SK-N-SH (cell line): ENCODE results near the gene ATP2A3. TPM values are rescaled to one million over a fixed set of nuclear protein-coding genes. Genes with fewer than 3 reads are reported as not detected.

Experiments used
- CTCF ChIA-PET: fragments of 300-600, 350-600 bp; formaldehyde crosslinking; extraction: SDS; loops from one replicate; lab custom pipeline; 2021; lab: Yijun Ruan, JAX
- POLR2A ChIA-PET: fragments of 350-600 bp; sonication (Branson Sonifier 250); formaldehyde crosslinking; extraction: SDS; loops from one replicate; lab custom pipeline; 2020; ENCODE audit warnings: antibody characterized with exemption, inconsistent platforms; lab: Yijun Ruan, JAX
- DNase-seq: peaks from one replicate; pipeline ENCODE4 v3.0.0; 2012
- H2AFZ ChIP-seq: fragments of 200-600 bp; sonication (generic); 2 replicates; pipeline ENCODE4 v1.8.1; 2016; ENCODE audit warnings: antibody characterized with exemption, mild to moderate bottlenecking, low read depth
- H3F3A ChIP-seq: fragments of 200-600 bp; sonication (generic); replicated peaks from 2 replicates; pipeline ENCODE3; 2016; ENCODE audit warnings: antibody characterized with exemption, mild to moderate bottlenecking; ENCODE audit not compliant: insufficient read depth
- H3K27ac ChIP-seq, 2 experiments: fragments of 200-500 bp in 1 of 2; fragments of 200-600 bp in 1 of 2; sonication (Bioruptor generic) in 1 of 2; sonication (generic), shearing (Covaris generic) in 1 of 2; 2 replicates each; pipeline versions ENCODE4 v1.5.1 to v1.6.1; 2014 to 2016; ENCODE audit warnings: low read depth in 2 of 2, inconsistent platforms in 1 of 2, low read length in 1 of 2, mild to moderate bottlenecking in 1 of 2, mixed read lengths in 1 of 2
- H3K27me3 ChIP-seq: fragments of 200-600 bp; sonication (generic), shearing (Covaris generic); 2 replicates; pipeline ENCODE4 v1.6.1; 2016; ENCODE audit warnings: mixed run types; ENCODE audit not compliant: insufficient read depth
- H3K36me3 ChIP-seq, 2 experiments: fragments of 200-500 bp in 1 of 2; fragments of 200-600 bp in 1 of 2; sonication (Bioruptor generic) in 1 of 2; sonication (generic) in 1 of 2; replicated peaks in 1 of 2; 2 replicates each; pipeline versions ENCODE3 to v1.5.1; 2014 to 2016; ENCODE audit warnings: low read length in 1 of 2, mild to moderate bottlenecking in 1 of 2; ENCODE audit not compliant: insufficient read depth in 2 of 2, control insufficient read depth in 1 of 2
- H3K4me1 ChIP-seq, 2 experiments: fragments of 200-500 bp in 1 of 2; fragments of 200-600 bp in 1 of 2; sonication (Bioruptor generic) in 1 of 2; sonication (generic), shearing (Covaris generic) in 1 of 2; 2 replicates each; pipeline versions ENCODE4 v1.5.1 to v1.6.1; 2014 to 2016; ENCODE audit warnings: low read depth in 1 of 2, low read length in 1 of 2, mixed run types in 1 of 2; ENCODE audit not compliant: insufficient read depth in 2 of 2, control insufficient read depth in 1 of 2
- H3K4me2 ChIP-seq: fragments of 200-600 bp; sonication (generic), shearing (Covaris generic); 2 replicates; pipeline ENCODE4 v1.6.1; 2017; ENCODE audit warnings: mixed run types
- H3K4me3 ChIP-seq, 2 experiments: fragments of 200-500 bp in 1 of 2; fragments of 200-600 bp in 1 of 2; sonication (Bioruptor generic) in 1 of 2; sonication (generic), shearing (Covaris generic) in 1 of 2; 2 replicates each; pipeline versions ENCODE4 v1.5.1 to v1.8.1; 2014 to 2016; ENCODE audit warnings: low read depth in 2 of 2, inconsistent platforms in 1 of 2, low read length in 1 of 2, mild to moderate bottlenecking in 1 of 2, mixed read lengths in 1 of 2, moderate library complexity in 1 of 2
- H3K79me2 ChIP-seq: fragments of 200-600 bp; sonication (generic); 2 replicates; pipeline ENCODE4 v1.8.1; 2017; ENCODE audit warnings: mild to moderate bottlenecking; ENCODE audit not compliant: insufficient read depth
- H3K9ac ChIP-seq: fragments of 200-600 bp; sonication (generic); 2 replicates; pipeline ENCODE4 v1.6.1; 2017; ENCODE audit warnings: mixed run types
- H3K9me2 ChIP-seq: fragments of 200-600 bp; sonication (generic); 2 replicates; pipeline ENCODE4 v1.6.1; 2017; ENCODE audit warnings: mixed run types
- H3K9me3 ChIP-seq: fragments of 200-600 bp; sonication (generic); 2 replicates; pipeline ENCODE4 v1.6.1; 2017; ENCODE audit warnings: mixed run types, mild to moderate bottlenecking, moderate library complexity
- H4K20me1 ChIP-seq: fragments of 200-600 bp; sonication (generic); 2 replicates; pipeline ENCODE4 v1.6.1; 2017; ENCODE audit warnings: mild to moderate bottlenecking, mixed run types; ENCODE audit not compliant: insufficient read depth
- EP300 ChIP-seq, 2 experiments: IDR thresholded peaks; 2 replicates each; pipeline versions ENCODE4 v1.4.0 to v1.6.1; 2012; ENCODE audit warnings: borderline replicate concordance in 1 of 2, low read depth in 1 of 2, low read length in 1 of 2
- EZH2phosphoT487 ChIP-seq: fragments of 200-600 bp; sonication (generic); IDR thresholded peaks from 2 replicates; pipeline ENCODE4 v1.6.1; 2017; ENCODE audit warnings: low read depth, mixed run types, mild to moderate bottlenecking, antibody characterized with exemption, moderate library complexity, borderline replicate concordance
- FOSL2 ChIP-seq: IDR thresholded peaks from 2 replicates; pipeline ENCODE4 v1.4.0; 2012; ENCODE audit warnings: low read depth, mild to moderate bottlenecking, moderate library complexity, borderline replicate concordance
- FOXM1 ChIP-seq: IDR thresholded peaks from 2 replicates; pipeline ENCODE4 v1.4.0; 2012; ENCODE audit warnings: low read depth, mild to moderate bottlenecking
- GABPA ChIP-seq: IDR thresholded peaks from 2 replicates; pipeline ENCODE4 v1.4.0; 2012; ENCODE audit warnings: low read depth, mild to moderate bottlenecking
- GATA2 ChIP-seq: sonication (generic); formaldehyde crosslinking; IDR thresholded peaks from 2 replicates; pipeline ENCODE4 v1.5.0; 2020; ENCODE audit warnings: mild to moderate bottlenecking, missing genetic modification reagents
- IRF3 ChIP-seq: fragments of 150-350 bp; IDR thresholded peaks from 2 replicates; pipeline ENCODE4 v1.6.1; 2016; ENCODE audit warnings: mild to moderate bottlenecking, low read depth, low read length
- JUND ChIP-seq: IDR thresholded peaks from 2 replicates; pipeline ENCODE4 v1.4.0; 2012
- NFIC ChIP-seq: IDR thresholded peaks from 2 replicates; pipeline ENCODE4 v1.4.0; 2012; ENCODE audit warnings: borderline replicate concordance
- NRF1 ChIP-seq: IDR thresholded peaks from 2 replicates; pipeline ENCODE4 v1.6.1; 2012; ENCODE audit warnings: low read depth, mild to moderate bottlenecking, low read length
- RAD21 ChIP-seq: IDR thresholded peaks from 2 replicates; pipeline ENCODE4 v1.6.1; 2012; ENCODE audit warnings: mild to moderate bottlenecking, low read length
- REST ChIP-seq: IDR thresholded peaks from 2 replicates; pipeline ENCODE4 v1.6.1; 2012; ENCODE audit warnings: mild to moderate bottlenecking, low read depth, low read length, moderate library complexity
- RFX5 ChIP-seq: IDR thresholded peaks from 2 replicates; pipeline ENCODE4 v1.6.1; 2012; ENCODE audit warnings: mild to moderate bottlenecking, improper control_type of control experiment, low read length
- SIN3A ChIP-seq: IDR thresholded peaks from 2 replicates; pipeline ENCODE4 v1.6.1; 2012; ENCODE audit warnings: low read depth, mild to moderate bottlenecking, low read length, moderate library complexity, borderline replicate concordance
- TCF12 ChIP-seq: IDR thresholded peaks from 2 replicates; pipeline ENCODE4 v1.4.0; 2012
- USF1 ChIP-seq: IDR thresholded peaks from 2 replicates; pipeline ENCODE4 v1.4.0; 2012; ENCODE audit warnings: low read depth, borderline replicate concordance
- USF2 ChIP-seq: fragments of 150-350 bp; IDR thresholded peaks from 2 replicates; pipeline ENCODE4 v1.6.1; 2017; ENCODE audit warnings: antibody characterized with exemption, low read length, low read depth, borderline replicate concordance
- YY1 ChIP-seq: IDR thresholded peaks from 2 replicates; pipeline ENCODE4 v1.4.0; 2012; ENCODE audit warnings: low read depth, mild to moderate bottlenecking
- WGBS: methylation state at CpG from one replicate; pipeline ENCODE4 v1.1.6; 2017; ENCODE audit warnings: low lambda C conversion rate; 5-methylcytosine and 5-hydroxymethylcytosine counted together
- polyA plus RNA-seq, 3 experiments: library from polyadenylated mRNA; depleted of rRNA; stranded (reverse); fragments of >200 nt; gene quantifications; 2 replicates each; pipeline ENCODE4 v1.2.3, GENCODE V29; 2012

The ATP2A3 gene
- polyA plus RNA-seq, 1 of the 3 experiments (the other 2 are of a cell fraction): 2.1 TPM

DNA sequence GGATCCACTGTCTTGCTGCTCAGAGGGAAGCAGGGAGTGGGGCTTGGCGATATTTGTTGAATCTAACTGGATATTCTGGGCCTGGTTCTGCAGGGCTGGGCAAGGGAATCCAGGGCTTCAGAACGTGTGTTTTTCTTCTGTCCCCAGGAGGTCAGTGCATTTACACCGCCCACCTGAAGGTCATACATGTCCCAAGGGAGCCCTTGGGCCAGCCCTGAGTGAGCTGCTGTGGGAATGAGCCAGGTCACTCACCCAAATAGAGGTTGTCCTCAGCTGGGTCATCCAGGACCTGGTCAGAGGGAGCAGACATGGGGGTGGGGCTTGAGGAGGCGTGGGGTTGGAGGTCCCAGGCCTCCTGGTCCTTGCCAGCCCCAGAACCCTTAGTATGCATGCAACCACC lies 82.0 kb downstream of the ATP2A3 start:
- H3F3A ChIP-seq: no peaks in the 10 kb centered on the region
- H3K9me2 ChIP-seq: no peaks in the 10 kb centered on the region
- H3K4me3 ChIP-seq: no peak overlapping the region
- ChIA-PET POLR2A (no interaction called here), CTCF (interaction anchor here (5.0 kb wide), 1 partner anchor 19 kb away, joined by 38 read pairs; no protein-coding TSS in a partner anchor)
- 76% methylated on average over 3 of the region's 4 CpGs for WGBS
- TF ChIP-seq GATA2: no peak
- TF ChIP-seq NFIC: no peak
- TF ChIP-seq IRF3: no peak
- TF ChIP-seq USF2: no peak
- TF ChIP-seq FOSL2: no peak
- no peak for TF ChIP-seq TCF12
- TF ChIP-seq RFX5: no peak
- no peak for TF ChIP-seq NRF1
- no peak for TF ChIP-seq USF1
- TF ChIP-seq EP300 (IDR thresholded peaks at IDR 0.05; ENCODE audit: borderline replicate concordance in 1 of 2, low read depth in 1 of 2, low read length in 1 of 2): no peak
- no peak for TF ChIP-seq FOXM1
- DNase-seq: no peak
- no peak overlapping the region for H3K4me2 ChIP-seq
- H2AFZ ChIP-seq: no peak overlapping the region
- H3K4me1 ChIP-seq: peaks cover 0 to 26% of the 10 kb centered on the region in 2 experiments; a peak in 1 of 4 replicates
- H3K79me2 ChIP-seq: no peaks in the 10 kb centered on the region
- no peak overlapping the region for H3K27ac ChIP-seq
- H3K9me3 ChIP-seq: no peaks in the 10 kb centered on the region
- no peak overlapping the region for H3K9ac ChIP-seq
- H3K36me3 ChIP-seq: peaks cover 0 to 5% of the 10 kb centered on the region in 2 experiments
- H3K27me3 ChIP-seq: no peaks in the 10 kb centered on the region
- 0 out of 2 replicates have a peak, but pooled peaks cover 4% of the 10 kb centered on the region for H4K20me1 ChIP-seq

DNA sequence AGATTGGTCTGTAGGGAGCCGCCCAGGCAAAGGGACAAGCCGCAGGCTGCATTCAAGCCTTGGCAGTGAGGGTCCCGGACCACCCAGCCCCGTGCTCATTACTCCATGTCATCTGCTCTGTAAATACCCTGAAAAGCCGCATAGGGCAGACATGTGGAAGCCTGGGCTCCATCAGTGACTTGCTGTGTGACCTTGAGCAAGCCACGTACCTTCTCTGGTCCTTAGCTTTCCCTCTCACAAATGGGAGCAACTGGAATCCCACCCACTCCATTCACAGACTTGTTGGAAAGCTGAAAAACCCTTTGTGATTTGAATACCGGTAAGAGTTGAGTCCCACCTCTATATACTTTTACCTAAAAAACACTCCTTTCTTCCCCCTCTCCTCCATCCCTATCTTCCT lies 83.3 kb downstream of the ATP2A3 start:
- Histone ChIP-seq H3K27ac (no peak overlapping the region), H3K9ac (no peak overlapping the region), H3K27me3 (no peaks in the 10 kb centered on the region), H3F3A (no peaks in the 10 kb centered on the region), H3K4me2 (no peak overlapping the region), H3K9me3 (no peaks in the 10 kb centered on the region), H3K9me2 (no peaks in the 10 kb centered on the region), H4K20me1 (0 out of 2 replicates have a peak, but pooled peaks cover 3% of the 10 kb centered on the region), H3K4me3 (no peak overlapping the region), H3K36me3 (peaks cover 0 to 5% of the 10 kb centered on the region in 2 experiments), H3K79me2 (no peaks in the 10 kb centered on the region), H2AFZ (no peak overlapping the region), H3K4me1 (peaks cover 0 to 23% of the 10 kb centered on the region in 2 experiments; a peak in 1 of 4 replicates)
- CTCF ChIA-PET: interaction anchor here (1.6 to 5.0 kb wide), 2 partner anchors 18 to 36 kb away, joined by 3 to 38 read pairs; partner anchors contain the start of gene NCBP3
- WGBS: 89% methylated on average over 7 of the region's 7 CpGs
- TF ChIP-seq REST (no peak), RFX5 (no peak), RAD21 (no peak), GABPA (no peak), EZH2phosphoT487 (no peak), JUND (no peak), GATA2 (no peak), SIN3A (no peak), YY1 (no peak)
- POLR2A ChIA-PET: no interaction called here
- no peak for DNase-seq
